ENCODE results near the gene RNF115.
"Not testable (repeated sequence)": the region's sequence is repeated elsewhere in the genome, so short reads cannot be mapped to it uniquely, and the experiment has no call there.

DNA sequence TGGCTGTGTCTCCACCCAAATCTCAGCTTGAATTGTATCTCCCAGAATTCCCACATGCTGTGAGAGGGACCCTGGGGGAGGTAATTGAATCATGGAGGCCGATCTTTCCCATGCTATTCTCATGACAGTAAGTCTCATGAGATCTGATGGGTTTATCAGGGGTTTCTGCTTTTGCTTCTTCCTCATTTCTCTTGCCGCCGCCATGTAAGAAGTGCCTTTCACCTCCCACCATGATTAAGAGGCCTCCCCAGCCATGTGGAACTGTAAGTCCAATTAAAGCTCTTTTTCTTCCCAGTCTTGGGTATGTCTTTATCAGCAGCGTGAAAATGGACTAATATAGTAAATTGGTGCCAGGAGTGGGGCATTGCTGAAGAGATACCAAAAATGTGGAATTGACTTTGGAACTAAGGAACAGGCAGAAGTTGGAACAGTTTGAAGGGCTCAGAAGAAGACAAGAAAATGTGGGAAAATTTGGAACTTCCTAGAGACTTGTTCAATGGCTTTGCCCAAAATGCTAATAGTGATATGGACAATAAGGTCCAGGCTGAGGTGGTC, 63.4 kb downstream of the RNF115 start:
- not testable (repeated sequence) for TF ChIP-seq POLR2A (IDR thresholded peaks at IDR 0.05; ENCODE audit: low read length); CTCF (IDR thresholded peaks at IDR 0.05)

Measured in A549 (cell line).